Activated T-helper 2 cell treated with anti-CD3 and anti-CD28 coated beads, Interferon-gamma antibody, Interleukin-2, Interleukin-4, amounts not matched to agents 10 μg/mL and 5 μg/mL and 100 μg/mL, durations not matched to agents 14 hours and 24 hours and 36 hours (primary cell): ENCODE data around the gene MVB12B. TPM values are rescaled to one million over a fixed set of nuclear protein-coding genes. Genes with fewer than 3 reads are reported as not detected.

Experiments used
- DNase-seq: peaks from one replicate; pipeline ENCODE4 v3.0.0; 2021; ENCODE audit warnings: low spot score
- H3K27ac Mint-ChIP-seq: one replicate; pipeline ENCODE4 v1.8.0; 2021; ENCODE audit warnings: mixed read lengths
- H3K27me3 Mint-ChIP-seq: one replicate; pipeline ENCODE4 v1.8.0; 2021; ENCODE audit warnings: low read depth, mixed read lengths
- H3K36me3 Mint-ChIP-seq: one replicate; pipeline ENCODE4 v1.8.0; 2021; ENCODE audit warnings: low read depth, mixed read lengths
- H3K4me1 Mint-ChIP-seq: one replicate; pipeline ENCODE4 v1.8.0; 2021; ENCODE audit warnings: low read depth, mixed read lengths
- H3K4me3 Mint-ChIP-seq: one replicate; pipeline ENCODE4 v1.8.0; 2021; ENCODE audit warnings: low read depth, mild to moderate bottlenecking, moderate library complexity, mixed read lengths
- H3K9me3 Mint-ChIP-seq: one replicate; pipeline ENCODE4 v1.8.0; 2021; ENCODE audit warnings: mixed read lengths
- intact Hi-C: fragments of 100-400 bp; cut with micrococcal nuclease; formaldehyde crosslinking; loops from one replicate; pipeline ENCODE4 v1.15.1; 2023
- total RNA-seq: library from RNA; stranded (reverse); gene quantifications from 2 replicates; pipeline ENCODE4 v1.2.3, GENCODE V29; 2022

Gene MVB12B
- total RNA-seq, 1 donor from 2014 or later, result 0.50 TPM

DNA sequence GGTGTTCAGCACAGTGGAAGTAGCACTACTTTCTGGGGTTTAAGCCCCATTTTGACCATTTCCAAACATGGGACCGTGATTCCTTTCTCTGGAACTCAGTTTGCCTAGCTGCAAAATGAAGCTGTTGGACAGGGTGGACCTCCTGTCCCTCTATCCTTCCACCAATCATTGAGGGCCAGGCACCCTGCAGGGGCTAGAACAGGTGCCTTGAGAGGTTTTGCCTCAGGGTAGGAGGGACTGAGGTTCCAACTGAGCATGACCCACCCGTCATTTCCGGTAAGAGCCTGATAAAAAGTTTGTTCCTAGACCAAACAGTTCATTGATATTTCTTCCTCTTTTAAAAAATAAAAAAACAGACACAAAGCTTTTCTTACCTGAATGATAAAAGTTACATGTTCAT lies 116.5 kb downstream of the MVB12B start:
- Mint-ChIP-seq H3K4me1 (peaks cover 17% of the 10 kb centered on the region), H3K27me3 (peaks cover 13% of the 10 kb centered on the region), H3K27ac (no peak overlapping the region), H3K9me3 (no peaks in the 10 kb centered on the region), H3K36me3 (no peaks in the 10 kb centered on the region), H3K4me3 (no peak overlapping the region)
- no peak for DNase-seq
- intact Hi-C loops, result no loop called here

GRCh38 chr9:126448136-126448535 lies 121.5 kb downstream of the MVB12B start:
- Mint-ChIP-seq H3K4me1 (peaks cover 5% of the 10 kb centered on the region), H3K9me3 (no peaks in the 10 kb centered on the region), H3K36me3 (no peaks in the 10 kb centered on the region), H3K27me3 (peaks cover 43% of the 10 kb centered on the region), H3K4me3 (no peak overlapping the region), H3K27ac (no peak overlapping the region)
- intact Hi-C loops, result no loop called here
- no peak for DNase-seq

DNA sequence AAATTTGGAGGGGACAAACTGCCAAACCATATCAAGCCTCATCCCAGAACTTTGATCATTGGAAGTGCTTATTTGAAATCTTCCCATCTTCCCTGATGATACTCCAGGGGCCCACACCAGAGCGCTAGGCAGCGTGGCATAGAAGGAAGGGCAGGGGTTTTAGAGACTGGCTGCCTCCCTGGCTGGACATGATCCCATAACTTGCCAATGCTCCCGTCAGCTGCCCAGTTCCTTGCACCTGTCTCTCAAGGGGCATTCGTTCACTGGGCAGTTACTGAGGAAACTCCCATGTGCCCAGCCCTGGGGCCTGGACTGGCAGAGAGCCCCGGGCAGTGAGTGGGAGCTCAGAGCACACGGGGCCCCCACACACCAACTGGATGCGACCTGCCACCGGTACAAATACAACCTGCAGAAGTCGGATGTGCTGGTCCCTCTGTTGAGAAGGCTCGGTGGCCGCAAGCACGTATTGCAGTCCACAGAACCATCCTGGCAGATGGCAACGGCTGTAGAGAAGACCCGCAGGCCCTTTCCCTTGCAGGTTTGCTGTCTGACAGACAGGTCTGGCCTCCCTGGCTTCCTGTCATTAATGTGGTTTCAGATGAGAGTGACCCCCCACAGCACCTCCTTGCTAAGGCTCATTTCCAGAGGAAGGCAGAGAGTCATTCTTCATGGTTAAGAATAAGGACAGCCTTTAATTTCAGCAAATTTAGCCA lies 122.4 kb downstream of the MVB12B start:
- no peak for DNase-seq
- no peak overlapping the region for H3K27ac Mint-ChIP-seq
- peaks cover 44% of the 10 kb centered on the region for H3K27me3 Mint-ChIP-seq
- H3K4me1 Mint-ChIP-seq, result peaks cover 5% of the 10 kb centered on the region
- no peaks in the 10 kb centered on the region for H3K9me3 Mint-ChIP-seq
- intact Hi-C loops, result no loop called here
- H3K4me3 Mint-ChIP-seq, result no peak overlapping the region
- no peaks in the 10 kb centered on the region for H3K36me3 Mint-ChIP-seq

DNA sequence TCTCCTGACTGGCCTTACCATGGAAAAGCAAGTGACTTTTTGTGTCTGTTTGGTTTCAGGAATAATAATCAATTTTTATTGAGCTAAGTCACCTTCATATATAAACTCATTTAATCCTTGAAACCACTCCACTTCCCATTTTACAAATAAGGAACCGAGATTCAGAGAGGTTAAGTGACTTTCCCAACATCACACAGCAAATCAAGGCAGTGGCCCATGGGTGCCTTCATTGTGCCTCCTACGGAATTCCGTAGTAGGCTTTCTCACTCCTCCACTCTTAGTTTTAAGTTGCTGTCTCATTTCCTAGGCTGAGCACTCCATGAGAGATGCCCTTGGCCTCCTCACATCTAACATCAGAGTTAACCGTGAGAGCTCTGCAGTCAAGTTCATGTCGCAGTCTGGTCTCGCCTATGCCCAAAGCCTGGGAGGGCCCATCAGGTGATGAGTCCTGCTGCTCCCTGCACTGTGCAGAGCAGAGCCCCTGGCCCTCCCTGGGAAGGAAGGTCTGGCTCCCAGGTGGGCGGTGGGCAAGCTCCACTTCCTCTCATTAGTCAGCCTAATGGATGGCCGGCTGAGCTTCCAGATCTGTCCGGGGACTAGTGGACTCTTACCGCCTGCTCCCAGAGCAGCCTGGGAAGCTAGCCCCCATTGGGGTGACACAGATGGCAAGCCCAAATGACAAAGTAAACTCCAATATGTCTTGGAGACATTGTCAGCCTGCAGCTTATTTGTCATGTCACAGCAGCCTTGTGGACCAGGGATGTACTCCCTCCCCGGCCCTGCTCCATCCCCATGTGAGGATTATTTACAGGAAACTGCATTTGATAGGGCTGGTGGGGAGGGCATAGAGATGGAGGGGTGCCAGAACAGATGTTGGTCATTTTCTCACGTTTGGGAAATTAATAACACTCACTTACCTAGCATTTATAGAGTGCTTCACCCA lies 123.4 kb downstream of the MVB12B start:
- intact Hi-C loops, result no loop called here
- Mint-ChIP-seq H3K27ac (no peak overlapping the region), H3K4me1 (peaks cover 1% of the 10 kb centered on the region), H3K36me3 (no peaks in the 10 kb centered on the region), H3K27me3 (peaks cover 49% of the 10 kb centered on the region), H3K4me3 (no peak overlapping the region), H3K9me3 (no peaks in the 10 kb centered on the region)
- DNase-seq, result no peak

GRCh38 chr9:126450668-126451205 lies 124.1 kb downstream of the MVB12B start:
- DNase-seq, result no peak
- H3K27ac Mint-ChIP-seq, result no peak overlapping the region
- no peak overlapping the region for H3K4me3 Mint-ChIP-seq
- H3K4me1 Mint-ChIP-seq, result peaks cover 1% of the 10 kb centered on the region
- peaks cover 48% of the 10 kb centered on the region for H3K27me3 Mint-ChIP-seq
- intact Hi-C loops, result no loop called here
- H3K36me3 Mint-ChIP-seq, result no peaks in the 10 kb centered on the region
- H3K9me3 Mint-ChIP-seq, result no peaks in the 10 kb centered on the region

DNA sequence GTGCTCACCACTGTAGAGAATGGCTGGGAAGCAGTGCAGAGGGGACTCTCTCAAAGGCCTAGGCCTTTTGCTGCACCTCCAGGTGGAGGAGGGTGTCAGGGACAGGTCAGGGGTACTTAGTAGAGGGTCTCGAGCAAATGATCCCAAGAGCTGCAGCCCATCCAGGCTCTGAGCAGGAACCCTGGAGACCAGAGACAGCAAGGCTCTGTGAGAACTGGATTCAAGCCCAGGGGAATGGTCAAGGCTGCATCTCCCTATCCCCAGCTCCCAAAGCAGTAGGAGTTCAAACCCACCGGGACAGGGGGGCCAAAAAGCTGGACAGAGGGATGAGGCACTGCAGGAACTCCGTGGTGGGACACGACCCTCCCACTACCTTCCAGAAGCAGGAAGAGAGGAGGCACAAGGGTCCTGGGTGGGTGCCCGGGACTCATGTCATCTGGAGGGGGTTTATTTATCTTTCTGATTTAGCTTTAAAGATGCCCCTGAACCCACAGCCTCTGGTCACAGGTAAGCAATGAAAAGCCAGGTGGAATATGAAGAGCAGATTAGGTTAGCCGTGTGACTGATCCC lies 124.8 kb downstream of the MVB12B start:
- intact Hi-C loops, result no loop called here
- peaks cover 1% of the 10 kb centered on the region for H3K4me1 Mint-ChIP-seq
- no peak for DNase-seq

DNA sequence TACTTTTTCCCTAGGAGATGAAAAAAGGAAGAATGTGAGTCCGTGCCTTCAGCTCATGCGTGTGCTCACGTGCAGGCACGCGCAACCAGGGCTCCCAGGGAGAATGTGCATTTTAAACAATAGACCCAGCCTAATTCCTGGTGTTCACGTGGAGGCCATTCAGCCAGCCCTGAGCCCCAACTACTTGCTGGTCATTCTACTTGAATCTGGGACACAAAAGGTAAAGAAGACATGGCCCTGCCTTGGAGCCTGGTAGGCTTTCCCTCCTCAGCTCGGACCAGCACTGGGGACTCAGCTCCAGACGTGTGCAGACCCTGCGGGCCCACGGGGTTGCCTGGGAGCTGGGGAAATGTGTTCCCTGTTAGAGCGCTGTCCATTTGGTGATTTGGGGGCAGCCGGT lies 125.5 kb downstream of the MVB12B start:
- H3K27ac Mint-ChIP-seq, result no peak overlapping the region

More for the DNA sequence above, 124.8 kb downstream of the MVB12B start:
- Mint-ChIP-seq H3K27me3 (peaks cover 46% of the 10 kb centered on the region), H3K4me3 (no peak overlapping the region), H3K36me3 (no peaks in the 10 kb centered on the region), H3K9me3 (no peaks in the 10 kb centered on the region), H3K27ac (no peak overlapping the region)

DNA sequence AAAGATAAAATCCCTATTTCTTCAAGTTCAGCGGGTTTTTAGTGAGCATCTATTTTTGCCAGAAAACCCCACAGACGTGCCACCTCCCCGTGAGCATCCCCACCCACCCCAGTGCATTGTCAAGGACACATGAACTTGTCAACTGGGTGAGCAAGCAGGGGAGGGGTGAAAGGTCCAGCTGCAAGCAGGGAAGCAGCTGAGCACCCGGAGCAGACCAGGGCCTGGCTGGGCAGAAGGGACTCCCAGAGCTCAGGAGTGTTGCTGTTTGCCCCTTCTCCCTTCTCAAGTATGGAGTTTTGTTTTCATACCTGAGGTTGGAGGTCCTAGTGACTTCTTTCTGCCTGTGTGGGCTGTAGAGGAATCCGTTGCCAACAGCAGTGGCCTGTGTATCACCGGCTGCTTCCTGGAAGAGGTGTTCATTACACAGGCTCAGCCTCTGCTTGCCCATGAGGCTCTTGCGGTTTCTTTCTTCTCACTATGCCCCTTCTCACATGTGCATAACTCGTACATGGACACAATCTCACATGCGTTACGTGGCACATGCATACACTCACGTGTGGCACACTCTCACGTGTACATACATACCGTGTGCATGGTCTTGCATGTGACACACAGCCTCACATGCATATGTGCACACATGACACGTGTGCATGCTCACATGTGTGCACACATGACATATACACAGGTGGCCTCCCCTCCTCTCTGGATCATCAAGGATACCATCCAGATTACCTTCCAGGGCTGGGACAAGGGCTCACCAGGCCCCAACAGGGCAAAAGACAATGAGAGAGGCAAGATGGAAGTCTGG lies 126.7 kb downstream of the MVB12B start:
- H3K4me3 Mint-ChIP-seq, result no peak overlapping the region
- no peaks in the 10 kb centered on the region for H3K36me3 Mint-ChIP-seq
- no peak for DNase-seq
- H3K9me3 Mint-ChIP-seq, result no peaks in the 10 kb centered on the region
- H3K27ac Mint-ChIP-seq, result no peak overlapping the region
- peaks cover 44% of the 10 kb centered on the region for H3K27me3 Mint-ChIP-seq
- H3K4me1 Mint-ChIP-seq, result peaks cover 1% of the 10 kb centered on the region
- intact Hi-C loops, result no loop called here

More for the DNA sequence above, 125.5 kb downstream of the MVB12B start:
- no peak for DNase-seq
- H3K4me3 Mint-ChIP-seq, result no peak overlapping the region
- no peaks in the 10 kb centered on the region for H3K9me3 Mint-ChIP-seq
- H3K36me3 Mint-ChIP-seq, result no peaks in the 10 kb centered on the region
- intact Hi-C loops, result no loop called here
- peaks cover 1% of the 10 kb centered on the region for H3K4me1 Mint-ChIP-seq
- peaks cover 53% of the 10 kb centered on the region for H3K27me3 Mint-ChIP-seq

GRCh38 chr9:126454215-126454614 lies 127.6 kb downstream of the MVB12B start:
- Mint-ChIP-seq H3K27ac (no peak overlapping the region), H3K4me1 (peaks cover 1% of the 10 kb centered on the region), H3K4me3 (no peak overlapping the region), H3K36me3 (no peaks in the 10 kb centered on the region), H3K27me3 (peaks cover 46% of the 10 kb centered on the region), H3K9me3 (no peaks in the 10 kb centered on the region)
- intact Hi-C loops, result no loop called here
- DNase-seq, result no peak

GRCh38 chr9:126454795-126455194 lies 128.2 kb downstream of the MVB12B start:
- Mint-ChIP-seq H3K36me3 (no peaks in the 10 kb centered on the region), H3K27ac (no peak overlapping the region), H3K27me3 (peaks cover 46% of the 10 kb centered on the region), H3K9me3 (no peaks in the 10 kb centered on the region), H3K4me1 (peaks cover 1% of the 10 kb centered on the region), H3K4me3 (no peak overlapping the region)
- DNase-seq, result no peak
- intact Hi-C loops, result no loop called here

GRCh38 chr9:126456441-126457174 lies 130.0 kb downstream of the MVB12B start:
- intact Hi-C loops, result no loop called here
- Mint-ChIP-seq H3K4me1 (peaks cover 1% of the 10 kb centered on the region), H3K9me3 (no peaks in the 10 kb centered on the region), H3K4me3 (no peak overlapping the region), H3K36me3 (no peaks in the 10 kb centered on the region), H3K27me3 (peaks cover 38% of the 10 kb centered on the region), H3K27ac (no peak overlapping the region)
- DNase-seq, result no peak

GRCh38 chr9:126457175-126457547 lies 130.5 kb downstream of the MVB12B start:
- H3K27ac Mint-ChIP-seq, result no peak overlapping the region
- intact Hi-C loops, result no loop called here

More at GRCh38 chr9:126457175-126457547, 130.5 kb downstream of the MVB12B start:
- no peaks in the 10 kb centered on the region for H3K9me3 Mint-ChIP-seq
- H3K4me3 Mint-ChIP-seq, result no peak overlapping the region
- H3K27me3 Mint-ChIP-seq, result peaks cover 39% of the 10 kb centered on the region
- H3K4me1 Mint-ChIP-seq, result peaks cover 1% of the 10 kb centered on the region
- H3K36me3 Mint-ChIP-seq, result no peaks in the 10 kb centered on the region
- no peak for DNase-seq
